HEK293 (cell line): ENCODE data around the gene ZNF654.

Experiments
- CTCF ChIA-PET: fragments of 350-600 bp; formaldehyde crosslinking; extraction: SDS; loops from one replicate; lab custom pipeline; 2021; ENCODE audit warnings: antibody characterized with exemption; lab: Yijun Ruan, JAX
- POLR2A ChIA-PET: fragments of 300-600 bp; formaldehyde crosslinking; extraction: SDS; loops from one replicate; lab custom pipeline; 2020; ENCODE audit warnings: antibody characterized with exemption, inconsistent platforms; lab: Yijun Ruan, JAX
- H3K27ac ChIP-seq: fragments of 200-500 bp; sonication (Bioruptor generic); 2 replicates; pipeline ENCODE4 v1.5.1; 2014; ENCODE audit warnings: low read depth, low read length, control low read depth, inconsistent platforms; ENCODE audit errors: extremely low read depth
- H3K36me3 ChIP-seq, 2 experiments: fragments of 200-500 bp in 1 of 2; sonication (Bioruptor generic) in 1 of 2; 1 replicate in 1 of 2; 2 replicates in 1 of 2; pipeline ENCODE4 v1.5.1; 2014 to 2017; ENCODE audit warnings: inconsistent platforms in 2 of 2, low read length in 2 of 2; ENCODE audit not compliant: control insufficient read depth in 2 of 2, insufficient read depth in 1 of 2
- H3K4me1 ChIP-seq: fragments of 200-500 bp; sonication (Bioruptor generic); 2 replicates; pipeline ENCODE4 v1.5.1; 2014; ENCODE audit warnings: mild to moderate bottlenecking, low read length, inconsistent platforms; ENCODE audit not compliant: control insufficient read depth, insufficient read depth
- H3K4me3 ChIP-seq: 2 replicates; pipeline ENCODE4 v1.5.1; 2011; ENCODE audit warnings: low read depth, mild to moderate bottlenecking, control low read depth, low read length, moderate library complexity
- H3K9me3 ChIP-seq: fragments of 200-500 bp; sonication (Bioruptor generic); 2 replicates; pipeline ENCODE4 v1.5.1; 2014; ENCODE audit warnings: low read depth, low read length, inconsistent platforms; ENCODE audit not compliant: control insufficient read depth, insufficient read depth
- EGR2 ChIP-seq: fragments of 450-650 bp; formaldehyde crosslinking; IDR thresholded peaks from 2 replicates; pipeline ENCODE4 v1.5.1; 2016; ENCODE audit warnings: low read depth, missing biosample characterization, missing genetic modification characterization
- KLF8 ChIP-seq: fragments of 450-650 bp; formaldehyde crosslinking; IDR thresholded peaks from 2 replicates; pipeline ENCODE4 v1.5.1; 2016; ENCODE audit warnings: missing biosample characterization, missing genetic modification characterization
- REPIN1 ChIP-seq: fragments of 450-650 bp; formaldehyde crosslinking; IDR thresholded peaks from 2 replicates; pipeline ENCODE4 v1.5.1; 2017; ENCODE audit warnings: missing biosample characterization, missing genetic modification characterization, low read depth
- YY1 ChIP-seq: fragments of 450-650 bp; formaldehyde crosslinking; IDR thresholded peaks from 2 replicates; pipeline ENCODE4 v1.5.1; 2018; ENCODE audit warnings: missing biosample characterization, missing genetic modification characterization
- ZBTB17 ChIP-seq: fragments of 450-650 bp; formaldehyde crosslinking; IDR thresholded peaks from 2 replicates; pipeline ENCODE4 v1.5.1; 2016; ENCODE audit warnings: missing biosample characterization, missing genetic modification characterization
- ZFP3 ChIP-seq: fragments of 450-650 bp; formaldehyde crosslinking; IDR thresholded peaks from 2 replicates; pipeline ENCODE4 v1.5.1; 2016; ENCODE audit warnings: low read depth, missing biosample characterization, missing genetic modification characterization
- ZFP41 ChIP-seq: fragments of 450-650 bp; formaldehyde crosslinking; IDR thresholded peaks from 2 replicates; pipeline ENCODE4 v1.5.1; 2016; ENCODE audit warnings: missing biosample characterization, missing genetic modification characterization, borderline replicate concordance
- ZNF133 ChIP-seq: fragments of 450-650 bp; formaldehyde crosslinking; IDR thresholded peaks from 2 replicates; pipeline ENCODE4 v1.5.1; 2016; ENCODE audit warnings: missing biosample characterization, missing genetic modification characterization
- ZNF223 ChIP-seq: fragments of 450-650 bp; formaldehyde crosslinking; IDR thresholded peaks from 2 replicates; pipeline ENCODE4 v1.5.1; 2016; ENCODE audit warnings: missing biosample characterization, missing genetic modification characterization
- ZNF391 ChIP-seq: fragments of 450-650 bp; formaldehyde crosslinking; IDR thresholded peaks from 2 replicates; pipeline ENCODE4 v1.5.1; 2016; ENCODE audit warnings: low read depth, missing biosample characterization, missing genetic modification characterization, borderline replicate concordance
- ZNF529 ChIP-seq: fragments of 450-650 bp; formaldehyde crosslinking; IDR thresholded peaks from 2 replicates; pipeline ENCODE4 v1.5.1; 2017; ENCODE audit warnings: missing genetic modification characterization, missing biosample characterization; ENCODE audit not compliant: insufficient replicate concordance
- ZNF555 ChIP-seq: fragments of 450-650 bp; formaldehyde crosslinking; conservative IDR thresholded peaks from 2 replicates; pipeline ENCODE4 v1.5.1; 2017; ENCODE audit warnings: missing biosample characterization, mild to moderate bottlenecking, missing genetic modification characterization, inconsistent platforms
- ZNF660 ChIP-seq: fragments of 450-650 bp; IDR thresholded peaks from 2 replicates; pipeline ENCODE4 v1.5.1; 2018; ENCODE audit warnings: missing biosample characterization, mild to moderate bottlenecking, missing genetic modification characterization
- ZNF704 ChIP-seq: fragments of 450-650 bp; formaldehyde crosslinking; IDR thresholded peaks from 2 replicates; pipeline ENCODE4 v1.5.1; 2016; ENCODE audit warnings: missing biosample characterization, missing genetic modification characterization
- ZNF707 ChIP-seq: fragments of 450-650 bp; formaldehyde crosslinking; IDR thresholded peaks from 2 replicates; pipeline ENCODE4 v1.5.1; 2016; ENCODE audit warnings: missing biosample characterization, missing genetic modification characterization
- ZSCAN30 ChIP-seq: fragments of 450-650 bp; IDR thresholded peaks from 2 replicates; pipeline ENCODE4 v1.5.1; 2018; ENCODE audit warnings: missing biosample characterization, mild to moderate bottlenecking, missing genetic modification characterization, moderate library complexity
- TF ChIP-seq, protein P1 (sequence below): fragments of 450-650 bp; formaldehyde crosslinking; IDR thresholded peaks from 2 replicates; pipeline ENCODE4 v1.5.1; 2017; ENCODE audit warnings: missing biosample characterization, missing genetic modification characterization
- TF ChIP-seq, protein P2 (sequence below): fragments of 450-650 bp; formaldehyde crosslinking; IDR thresholded peaks from 2 replicates; pipeline ENCODE4 v1.5.1; 2016; ENCODE audit warnings: missing biosample characterization, missing genetic modification characterization, low read depth
- TF ChIP-seq, protein P3 (sequence below): fragments of 450-650 bp; formaldehyde crosslinking; IDR thresholded peaks from 2 replicates; pipeline ENCODE4 v1.5.1; 2016; ENCODE audit warnings: missing biosample characterization, missing genetic modification characterization
- TF ChIP-seq, protein P4 (sequence below): fragments of 450-650 bp; formaldehyde crosslinking; IDR thresholded peaks from 2 replicates; pipeline ENCODE4 v1.5.1; 2016; ENCODE audit warnings: missing biosample characterization, missing genetic modification characterization
- TF ChIP-seq, protein P5 (sequence below): fragments of 450-650 bp; formaldehyde crosslinking; IDR thresholded peaks from 2 replicates; pipeline ENCODE4 v1.5.1; 2016; ENCODE audit warnings: missing biosample characterization, missing genetic modification characterization
- TF ChIP-seq, protein P6 (sequence below): fragments of 450-650 bp; formaldehyde crosslinking; IDR thresholded peaks from 2 replicates; pipeline ENCODE4 v1.5.1; 2016; ENCODE audit warnings: missing biosample characterization, missing genetic modification characterization

Gene ZNF654

GRCh38 chr3:88058306-88058580 is 812 bp upstream of the ZNF654 start (continued):
- TF ChIP-seq, protein P1, sequence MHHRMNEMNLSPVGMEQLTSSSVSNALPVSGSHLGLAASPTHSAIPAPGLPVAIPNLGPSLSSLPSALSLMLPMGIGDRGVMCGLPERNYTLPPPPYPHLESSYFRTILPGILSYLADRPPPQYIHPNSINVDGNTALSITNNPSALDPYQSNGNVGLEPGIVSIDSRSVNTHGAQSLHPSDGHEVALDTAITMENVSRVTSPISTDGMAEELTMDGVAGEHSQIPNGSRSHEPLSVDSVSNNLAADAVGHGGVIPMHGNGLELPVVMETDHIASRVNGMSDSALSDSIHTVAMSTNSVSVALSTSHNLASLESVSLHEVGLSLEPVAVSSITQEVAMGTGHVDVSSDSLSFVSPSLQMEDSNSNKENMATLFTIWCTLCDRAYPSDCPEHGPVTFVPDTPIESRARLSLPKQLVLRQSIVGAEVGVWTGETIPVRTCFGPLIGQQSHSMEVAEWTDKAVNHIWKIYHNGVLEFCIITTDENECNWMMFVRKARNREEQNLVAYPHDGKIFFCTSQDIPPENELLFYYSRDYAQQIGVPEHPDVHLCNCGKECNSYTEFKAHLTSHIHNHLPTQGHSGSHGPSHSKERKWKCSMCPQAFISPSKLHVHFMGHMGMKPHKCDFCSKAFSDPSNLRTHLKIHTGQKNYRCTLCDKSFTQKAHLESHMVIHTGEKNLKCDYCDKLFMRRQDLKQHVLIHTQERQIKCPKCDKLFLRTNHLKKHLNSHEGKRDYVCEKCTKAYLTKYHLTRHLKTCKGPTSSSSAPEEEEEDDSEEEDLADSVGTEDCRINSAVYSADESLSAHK (tag by site-specific recombination): no peak
- TF ChIP-seq YY1 (tag by site-specific recombination) (no peak), REPIN1 (tag by site-specific recombination) (no peak), ZNF707 (tag by site-specific recombination) (no peak)

DNA sequence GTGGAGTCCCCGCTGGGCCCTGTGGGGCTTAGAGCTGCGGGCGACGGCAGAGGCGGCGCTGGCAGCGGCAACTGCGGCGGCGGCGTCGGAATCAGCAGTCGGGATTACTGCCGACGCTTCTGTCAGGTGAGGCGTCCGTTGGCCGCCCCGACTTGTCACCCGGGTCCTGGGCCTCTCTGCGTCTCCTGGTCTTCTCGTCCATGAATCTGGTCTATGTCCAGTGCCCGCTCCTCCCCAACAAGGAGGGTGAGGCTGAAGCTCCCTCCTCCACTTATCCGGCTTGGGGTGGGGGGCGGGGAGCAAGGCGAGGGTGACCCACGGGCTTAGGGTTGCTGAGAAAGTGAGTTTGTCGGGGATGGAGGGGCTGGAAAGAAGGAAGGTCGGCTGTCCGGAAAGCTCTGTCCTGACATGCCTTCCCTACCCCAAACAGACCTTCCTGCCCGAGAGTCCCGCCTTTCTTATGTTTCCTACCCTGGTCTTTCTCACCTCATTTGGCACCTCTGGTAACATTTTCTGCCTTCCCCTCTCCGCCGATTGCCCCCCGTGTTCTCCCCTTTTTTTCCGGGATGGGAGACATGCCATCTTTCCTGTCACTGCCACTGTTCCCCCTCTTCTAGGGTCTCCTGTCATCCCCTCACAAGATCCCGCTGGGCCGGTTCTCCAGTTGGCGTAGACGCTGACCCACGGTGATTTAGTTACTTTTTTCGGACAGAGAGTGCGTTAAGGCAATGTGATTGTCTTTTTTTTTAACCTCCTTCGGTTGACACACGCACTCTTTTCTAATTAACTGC is 520 bp downstream of the ZNF654 start:
- POLR2A ChIA-PET: interaction anchor here (0.6 to 2.0 kb wide), 4 partner anchors 16 to 93 kb away, joined by 3 to 16 read pairs (median 3); partner anchors contain the start of gene C3orf38
- Histone ChIP-seq H3K4me3 (peak overlapping the region; percentile 98), H3K4me1 (no peaks in the 10 kb centered on the region), H3K36me3 (peaks cover 0 to 31% of the 10 kb centered on the region in 2 experiments; a peak in 2 of 3 replicates), H3K27ac (peak overlapping the region; percentile 76), H3K9me3 (no peaks in the 10 kb centered on the region)
- CTCF ChIA-PET: no interaction called here
- TF ChIP-seq ZNF133 (tag by site-specific recombination): no peak
- peak; percentile 80; the same call in 1 of the 2 replicates for TF ChIP-seq YY1 (tag by site-specific recombination)
- TF ChIP-seq ZNF660 (tag by site-specific recombination): no peak
- TF ChIP-seq, protein P2, sequence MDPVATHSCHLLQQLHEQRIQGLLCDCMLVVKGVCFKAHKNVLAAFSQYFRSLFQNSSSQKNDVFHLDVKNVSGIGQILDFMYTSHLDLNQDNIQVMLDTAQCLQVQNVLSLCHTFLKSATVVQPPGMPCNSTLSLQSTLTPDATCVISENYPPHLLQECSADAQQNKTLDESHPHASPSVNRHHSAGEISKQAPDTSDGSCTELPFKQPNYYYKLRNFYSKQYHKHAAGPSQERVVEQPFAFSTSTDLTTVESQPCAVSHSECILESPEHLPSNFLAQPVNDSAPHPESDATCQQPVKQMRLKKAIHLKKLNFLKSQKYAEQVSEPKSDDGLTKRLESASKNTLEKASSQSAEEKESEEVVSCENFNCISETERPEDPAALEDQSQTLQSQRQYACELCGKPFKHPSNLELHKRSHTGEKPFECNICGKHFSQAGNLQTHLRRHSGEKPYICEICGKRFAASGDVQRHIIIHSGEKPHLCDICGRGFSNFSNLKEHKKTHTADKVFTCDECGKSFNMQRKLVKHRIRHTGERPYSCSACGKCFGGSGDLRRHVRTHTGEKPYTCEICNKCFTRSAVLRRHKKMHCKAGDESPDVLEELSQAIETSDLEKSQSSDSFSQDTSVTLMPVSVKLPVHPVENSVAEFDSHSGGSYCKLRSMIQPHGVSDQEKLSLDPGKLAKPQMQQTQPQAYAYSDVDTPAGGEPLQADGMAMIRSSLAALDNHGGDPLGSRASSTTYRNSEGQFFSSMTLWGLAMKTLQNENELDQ (tag by site-specific recombination): no peak
- no peak for TF ChIP-seq ZNF529 (tag by site-specific recombination)
- TF ChIP-seq, protein P3, sequence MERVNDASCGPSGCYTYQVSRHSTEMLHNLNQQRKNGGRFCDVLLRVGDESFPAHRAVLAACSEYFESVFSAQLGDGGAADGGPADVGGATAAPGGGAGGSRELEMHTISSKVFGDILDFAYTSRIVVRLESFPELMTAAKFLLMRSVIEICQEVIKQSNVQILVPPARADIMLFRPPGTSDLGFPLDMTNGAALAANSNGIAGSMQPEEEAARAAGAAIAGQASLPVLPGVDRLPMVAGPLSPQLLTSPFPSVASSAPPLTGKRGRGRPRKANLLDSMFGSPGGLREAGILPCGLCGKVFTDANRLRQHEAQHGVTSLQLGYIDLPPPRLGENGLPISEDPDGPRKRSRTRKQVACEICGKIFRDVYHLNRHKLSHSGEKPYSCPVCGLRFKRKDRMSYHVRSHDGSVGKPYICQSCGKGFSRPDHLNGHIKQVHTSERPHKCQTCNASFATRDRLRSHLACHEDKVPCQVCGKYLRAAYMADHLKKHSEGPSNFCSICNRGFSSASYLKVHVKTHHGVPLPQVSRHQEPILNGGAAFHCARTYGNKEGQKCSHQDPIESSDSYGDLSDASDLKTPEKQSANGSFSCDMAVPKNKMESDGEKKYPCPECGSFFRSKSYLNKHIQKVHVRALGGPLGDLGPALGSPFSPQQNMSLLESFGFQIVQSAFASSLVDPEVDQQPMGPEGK: no peak
- no peak for TF ChIP-seq ZNF704 (tag by site-specific recombination)
- TF ChIP-seq, protein P4, sequence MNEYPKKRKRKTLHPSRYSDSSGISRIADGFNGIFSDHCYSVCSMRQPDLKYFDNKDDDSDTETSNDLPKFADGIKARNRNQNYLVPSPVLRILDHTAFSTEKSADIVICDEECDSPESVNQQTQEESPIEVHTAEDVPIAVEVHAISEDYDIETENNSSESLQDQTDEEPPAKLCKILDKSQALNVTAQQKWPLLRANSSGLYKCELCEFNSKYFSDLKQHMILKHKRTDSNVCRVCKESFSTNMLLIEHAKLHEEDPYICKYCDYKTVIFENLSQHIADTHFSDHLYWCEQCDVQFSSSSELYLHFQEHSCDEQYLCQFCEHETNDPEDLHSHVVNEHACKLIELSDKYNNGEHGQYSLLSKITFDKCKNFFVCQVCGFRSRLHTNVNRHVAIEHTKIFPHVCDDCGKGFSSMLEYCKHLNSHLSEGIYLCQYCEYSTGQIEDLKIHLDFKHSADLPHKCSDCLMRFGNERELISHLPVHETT: no peak
- no peak for TF ChIP-seq ZNF391 (tag by site-specific recombination)
- no peak for TF ChIP-seq EGR2 (tag by site-specific recombination)
- TF ChIP-seq, protein P5, sequence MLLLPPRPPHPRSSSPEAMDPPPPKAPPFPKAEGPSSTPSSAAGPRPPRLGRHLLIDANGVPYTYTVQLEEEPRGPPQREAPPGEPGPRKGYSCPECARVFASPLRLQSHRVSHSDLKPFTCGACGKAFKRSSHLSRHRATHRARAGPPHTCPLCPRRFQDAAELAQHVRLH (tag by site-specific recombination): no peak
- TF ChIP-seq, protein P6, sequence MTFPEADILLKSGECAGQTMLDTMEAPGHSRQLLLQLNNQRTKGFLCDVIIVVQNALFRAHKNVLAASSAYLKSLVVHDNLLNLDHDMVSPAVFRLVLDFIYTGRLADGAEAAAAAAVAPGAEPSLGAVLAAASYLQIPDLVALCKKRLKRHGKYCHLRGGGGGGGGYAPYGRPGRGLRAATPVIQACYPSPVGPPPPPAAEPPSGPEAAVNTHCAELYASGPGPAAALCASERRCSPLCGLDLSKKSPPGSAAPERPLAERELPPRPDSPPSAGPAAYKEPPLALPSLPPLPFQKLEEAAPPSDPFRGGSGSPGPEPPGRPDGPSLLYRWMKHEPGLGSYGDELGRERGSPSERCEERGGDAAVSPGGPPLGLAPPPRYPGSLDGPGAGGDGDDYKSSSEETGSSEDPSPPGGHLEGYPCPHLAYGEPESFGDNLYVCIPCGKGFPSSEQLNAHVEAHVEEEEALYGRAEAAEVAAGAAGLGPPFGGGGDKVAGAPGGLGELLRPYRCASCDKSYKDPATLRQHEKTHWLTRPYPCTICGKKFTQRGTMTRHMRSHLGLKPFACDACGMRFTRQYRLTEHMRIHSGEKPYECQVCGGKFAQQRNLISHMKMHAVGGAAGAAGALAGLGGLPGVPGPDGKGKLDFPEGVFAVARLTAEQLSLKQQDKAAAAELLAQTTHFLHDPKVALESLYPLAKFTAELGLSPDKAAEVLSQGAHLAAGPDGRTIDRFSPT: 0 out of 2 replicates have a peak, but pooled peaks have one; percentile 5
- no peak for TF ChIP-seq KLF8
- TF ChIP-seq ZFP3: no peak
- 0 out of 2 replicates have a peak, but pooled peaks have one; percentile 42 for TF ChIP-seq ZSCAN30 (tag by site-specific recombination)
- no peak for TF ChIP-seq ZBTB17 (tag by site-specific recombination)
- TF ChIP-seq ZFP41 (tag by site-specific recombination): no peak
- TF ChIP-seq ZNF555 (tag by site-specific recombination): no peak
- no peak for TF ChIP-seq ZNF223
